ENCODE measurements around the gene JADE3.

JADE3 gene

DNA sequence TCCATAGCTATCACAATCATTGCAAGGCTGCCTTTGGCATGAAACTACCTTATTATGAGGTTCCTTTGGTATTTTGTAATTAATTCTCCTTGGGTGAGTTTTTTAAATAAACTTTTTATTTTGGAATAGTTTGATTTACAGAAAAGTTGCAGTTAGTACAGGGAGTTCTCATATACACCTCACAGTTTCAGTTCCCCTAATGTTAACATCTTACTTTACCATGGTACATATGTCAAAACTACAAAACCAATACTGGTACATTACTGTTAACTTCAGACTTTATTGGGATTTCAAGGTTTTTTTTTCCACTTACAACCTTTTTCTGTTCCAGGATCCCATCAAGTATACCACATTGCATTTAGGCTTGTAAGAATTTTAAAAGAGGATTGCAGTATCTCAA, 114.0 kb downstream of the JADE3 start:
- no peak for DNase-seq (ENCODE audit: low spot score)

- DNase-seq (ENCODE audit: low spot score) = peak; percentile 49
Measured at GRCh38 chrX:47030339-47030738, 118.1 kb downstream of the JADE3 start.

GRCh38 chrX:47047989-47048388, 135.8 kb downstream of the JADE3 start:
- DNase-seq (ENCODE audit: low spot score) = no peak

DNA sequence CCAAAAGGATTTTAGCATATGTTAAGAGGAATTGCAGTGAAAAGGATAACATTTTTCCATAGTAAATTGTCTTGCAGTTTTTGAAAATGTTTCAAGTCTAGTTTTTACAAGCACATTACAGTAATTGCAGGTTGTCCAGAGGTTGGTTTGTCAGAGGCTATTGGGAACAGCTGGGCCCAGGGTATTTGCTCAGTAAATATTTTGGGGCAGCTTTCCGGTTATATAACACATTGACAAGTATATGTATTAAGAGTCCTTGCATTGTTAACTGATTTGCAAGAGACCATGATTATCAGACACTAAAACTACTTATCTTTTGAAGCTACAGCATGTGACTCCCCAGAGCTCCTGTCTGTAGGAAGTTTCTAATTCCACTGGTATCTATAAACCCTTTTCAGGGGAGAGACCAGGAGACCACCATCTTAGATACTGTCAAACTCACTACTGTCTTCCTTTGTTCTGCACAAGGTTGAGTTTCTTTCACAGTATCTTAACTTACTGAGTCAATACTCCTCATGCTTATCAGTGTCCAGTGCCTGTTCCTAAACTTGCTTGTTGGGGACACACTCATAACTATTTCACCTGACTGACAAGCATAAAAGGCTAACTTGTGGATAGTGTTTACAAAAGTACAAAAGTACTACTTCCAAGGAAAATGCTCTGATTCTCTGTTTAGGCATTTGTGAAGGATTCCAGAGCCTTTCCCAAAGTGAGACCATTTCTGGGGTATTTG, 147.1 kb downstream of the JADE3 start:
- DNase-seq (ENCODE audit: low spot score) = no peak

- DNase-seq (ENCODE audit: low spot score) = no peak
Measured at GRCh38 chrX:47060708-47061107, 148.5 kb downstream of the JADE3 start.

DNA sequence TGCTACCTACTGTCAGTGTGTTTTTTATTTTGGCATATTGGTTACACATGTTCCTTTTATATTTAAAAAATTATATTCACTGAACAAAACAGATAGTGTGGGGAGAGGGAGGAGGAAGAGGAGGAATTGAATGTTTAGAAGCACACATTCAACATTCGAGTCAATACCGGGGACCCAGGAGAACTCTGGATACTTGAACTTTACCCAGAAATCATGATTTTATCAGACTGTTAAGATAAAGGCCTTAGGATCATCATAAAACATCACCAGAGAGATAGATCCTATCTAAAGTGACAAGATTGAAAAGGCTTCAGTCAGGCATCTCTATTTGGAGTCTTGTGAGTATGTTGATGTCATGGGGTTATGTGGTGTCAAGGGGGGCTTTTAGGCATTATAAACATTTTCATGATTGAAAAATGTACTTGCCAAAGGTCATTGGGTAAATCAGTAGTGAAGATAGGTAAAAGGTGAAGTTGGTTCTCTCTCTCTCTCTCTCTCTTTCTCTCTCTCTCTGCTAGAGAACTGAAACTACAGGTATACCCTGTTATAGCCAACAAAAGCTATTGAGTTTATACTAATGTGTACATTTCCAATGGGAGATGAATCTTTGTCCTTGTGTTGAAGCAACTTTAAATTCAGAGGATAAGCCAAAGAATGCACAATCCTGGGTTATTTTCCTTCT, 149.2 kb downstream of the JADE3 start:
- DNase-seq (ENCODE audit: low spot score) = no peak

GRCh38 chrX:47063179-47063578, 151.0 kb downstream of the JADE3 start:
- DNase-seq (ENCODE audit: low spot score) = no peak

DNA sequence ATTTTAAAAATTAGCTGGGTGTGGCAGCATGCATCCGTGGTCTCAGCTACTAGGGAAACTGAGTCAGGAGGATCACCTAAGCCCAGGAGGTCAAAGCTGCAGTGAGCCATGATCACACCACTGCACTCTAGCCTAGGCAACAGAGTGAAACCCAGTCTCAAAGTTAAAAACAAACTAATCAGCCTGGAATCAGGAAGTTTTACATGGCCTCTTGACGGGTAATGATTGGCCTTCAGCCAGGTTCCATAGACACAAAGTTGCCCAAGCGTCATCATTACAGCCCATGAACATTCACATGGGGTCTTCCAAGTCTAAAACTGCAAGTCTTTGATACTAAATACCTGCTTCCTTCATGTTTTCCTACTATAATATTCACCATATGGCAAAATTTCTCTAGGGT, 156.0 kb downstream of the JADE3 start:
- no peak for DNase-seq (ENCODE audit: low spot score)

DNA sequence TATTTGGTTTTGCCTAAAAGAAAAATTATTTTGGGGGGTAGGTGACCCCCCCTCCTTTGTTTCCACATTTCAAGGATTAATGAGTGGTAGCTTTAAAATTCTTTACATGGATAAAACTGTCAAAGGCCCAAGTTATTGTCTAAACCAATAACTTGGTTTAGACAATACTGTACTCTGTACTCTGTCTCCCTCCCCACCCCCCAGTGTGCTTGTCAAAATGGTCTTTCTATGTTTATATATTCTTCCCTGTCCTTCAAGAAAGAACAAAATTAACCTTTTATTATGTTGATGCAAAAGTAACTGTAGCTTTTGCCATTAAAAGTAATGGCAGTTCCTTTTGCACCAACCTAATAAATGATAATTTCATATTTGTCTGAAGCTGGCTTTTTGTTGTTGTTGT, 156.5 kb downstream of the JADE3 start:
- DNase-seq (ENCODE audit: low spot score) = no peak

DNA sequence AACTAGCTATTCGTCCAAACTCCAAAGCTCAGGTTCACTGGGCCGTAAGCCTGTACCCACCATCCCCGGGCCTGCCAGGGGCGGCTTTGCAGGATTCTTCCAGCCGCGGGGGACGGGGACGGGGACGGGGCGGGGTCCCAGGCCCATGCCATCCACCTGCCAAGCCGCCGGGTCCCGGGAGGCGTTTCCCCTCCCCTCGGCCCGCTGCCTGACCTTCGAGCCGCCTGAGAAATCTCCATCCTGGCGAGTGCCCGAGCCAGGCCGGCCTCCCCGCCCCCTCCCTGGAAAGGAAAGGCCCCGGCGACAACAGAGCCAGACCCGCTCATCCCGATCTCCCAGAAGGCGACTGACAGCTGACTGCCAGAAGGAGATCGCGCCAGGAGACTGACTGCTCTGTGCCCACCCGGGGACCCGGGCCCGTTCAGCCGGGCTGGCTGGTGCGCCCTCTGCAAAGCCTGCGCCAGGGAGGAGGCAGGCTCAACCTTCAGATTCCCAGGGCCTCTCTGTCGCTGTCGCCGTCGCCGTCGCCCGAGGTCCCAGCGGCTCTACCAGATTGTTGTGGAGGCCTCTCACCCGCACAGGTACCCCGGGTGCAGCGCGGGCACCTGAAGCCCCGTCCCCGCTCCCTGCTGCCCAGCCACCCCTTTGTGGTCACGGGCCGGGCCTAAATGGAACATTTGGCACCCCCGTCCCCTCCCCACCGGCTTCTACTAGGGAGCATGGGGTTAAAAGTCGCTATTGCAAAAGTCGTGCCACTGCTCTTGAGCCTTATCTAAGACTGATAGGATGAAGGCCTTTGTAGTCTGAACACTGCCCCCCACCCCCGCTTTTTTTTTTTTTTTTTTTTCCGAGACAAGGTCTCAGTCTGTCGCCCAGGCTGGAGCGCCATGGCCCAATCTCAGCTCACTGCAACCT, 166.2 kb downstream of the JADE3 start, which contains the start of gene RGN:
TSS of gene RGN (plus strand) at position 315 of the 915 bp plus-strand sequence. CDS start 2,702 bp downstream, outside the sequence.
- DNase-seq (ENCODE audit: low spot score) = no peak

- no peak for DNase-seq (ENCODE audit: low spot score)
Measured at GRCh38 chrX:47080215-47080914, 168.1 kb downstream of the JADE3 start.

DNA sequence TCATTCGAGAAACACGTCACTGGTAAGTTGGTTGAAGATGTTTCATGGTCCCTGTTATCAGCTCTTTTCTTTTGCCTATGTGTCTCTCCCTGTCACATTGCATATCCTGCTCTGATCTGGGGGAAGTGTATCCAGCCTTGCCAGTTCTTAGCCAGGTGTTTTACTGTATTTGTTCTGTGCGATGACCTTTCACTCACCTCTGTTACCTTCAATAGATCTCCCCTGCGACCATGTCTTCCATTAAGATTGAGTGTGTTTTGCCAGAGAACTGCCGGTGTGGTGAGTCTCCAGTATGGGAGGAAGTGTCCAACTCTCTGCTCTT, 168.7 kb downstream of the JADE3 start:
- no peak for DNase-seq (ENCODE audit: low spot score)

DNA sequence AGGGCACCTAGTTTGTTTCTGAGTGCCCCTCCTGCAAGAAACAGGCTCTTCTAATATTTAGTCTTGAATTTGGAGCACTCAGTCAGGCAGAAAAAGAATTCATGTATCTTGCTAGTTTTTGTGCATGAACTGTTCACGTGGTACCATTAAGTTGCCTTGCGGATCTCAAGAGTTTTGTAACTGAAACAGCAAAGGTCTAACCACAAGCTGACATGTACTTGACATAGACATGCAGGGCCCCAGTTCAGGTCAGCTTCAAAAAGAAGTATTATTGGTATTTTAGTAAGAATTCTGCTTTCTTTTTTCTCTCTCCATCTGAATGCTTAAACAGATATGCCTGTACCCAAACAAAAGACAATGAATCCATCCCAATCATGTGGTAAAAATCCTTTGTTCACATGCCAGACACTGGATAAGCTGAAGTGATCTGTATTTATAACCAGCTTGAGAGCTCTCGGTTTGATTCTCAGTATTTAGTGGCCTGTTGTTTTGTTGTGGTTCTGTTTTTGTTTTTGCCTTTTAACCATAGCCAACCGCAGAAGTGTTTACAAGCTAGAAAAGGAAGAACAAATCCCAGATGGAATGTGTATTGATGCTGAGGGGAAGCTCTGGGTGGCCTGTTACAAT, 179.0 kb downstream of the JADE3 start:
- DNase-seq (ENCODE audit: low spot score) = no peak

DNA sequence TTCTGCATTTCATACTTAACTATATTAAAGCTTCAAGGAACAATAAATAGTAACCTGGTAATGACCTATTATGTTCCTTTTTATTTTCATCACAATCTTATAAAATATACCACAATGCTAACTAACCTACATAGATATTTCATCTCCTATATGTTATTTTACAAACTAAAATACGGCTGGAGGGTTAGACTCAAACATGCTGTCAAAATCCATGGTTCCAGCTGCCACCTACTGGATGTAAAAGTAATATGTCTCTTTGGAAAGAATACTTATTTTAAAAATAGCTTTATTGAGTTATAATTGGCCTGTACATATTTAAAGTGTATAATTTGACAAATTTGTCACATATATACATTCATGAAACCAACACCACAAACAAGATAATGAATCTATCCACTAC, 181.0 kb downstream of the JADE3 start:
- DNase-seq (ENCODE audit: low spot score) = peak; percentile 3

DNA sequence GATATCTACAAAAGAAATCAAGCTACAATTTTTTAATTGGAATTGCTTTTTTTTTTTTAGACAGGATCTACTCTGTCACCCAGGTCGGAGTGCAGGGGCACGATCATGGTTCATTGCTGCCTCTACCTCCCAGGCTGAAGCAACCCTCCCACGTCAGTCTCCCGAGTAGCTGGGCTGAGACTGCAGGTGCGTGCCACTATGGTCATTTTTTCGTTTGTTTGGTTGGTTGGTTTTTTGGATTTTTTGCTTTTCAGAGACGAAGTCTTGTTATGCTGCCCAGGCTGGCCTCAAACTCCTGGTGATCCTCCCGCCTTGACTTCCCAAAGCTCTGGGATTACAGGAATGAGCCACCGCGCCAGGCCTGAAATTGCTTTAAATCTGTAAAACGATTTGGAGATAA, 181.6 kb downstream of the JADE3 start:
- DNase-seq (ENCODE audit: low spot score) = no peak

DNA sequence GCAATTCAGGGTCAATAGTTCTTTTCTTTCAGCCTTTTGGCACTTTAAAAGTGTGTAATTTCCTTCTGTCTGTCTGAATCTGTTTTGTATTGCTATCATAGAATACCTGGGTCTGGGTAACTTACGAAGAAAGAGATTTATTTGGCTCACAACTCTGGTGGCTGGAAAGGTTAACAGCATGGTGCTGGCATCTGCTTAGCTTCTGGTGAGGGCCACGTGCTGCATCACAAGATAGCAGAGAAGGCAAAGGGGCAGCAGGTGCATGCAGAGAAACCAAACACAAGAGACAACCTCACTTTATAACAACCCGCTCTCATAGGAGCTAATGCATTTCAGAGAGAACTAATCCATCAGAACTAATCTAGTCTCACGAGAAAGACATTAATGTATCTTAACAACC, 184.8 kb downstream of the JADE3 start:
- no peak for DNase-seq (ENCODE audit: low spot score)

- no peak for DNase-seq (ENCODE audit: low spot score)
Measured at GRCh38 chrX:47098338-47099094, 186.3 kb downstream of the JADE3 start.

DNA sequence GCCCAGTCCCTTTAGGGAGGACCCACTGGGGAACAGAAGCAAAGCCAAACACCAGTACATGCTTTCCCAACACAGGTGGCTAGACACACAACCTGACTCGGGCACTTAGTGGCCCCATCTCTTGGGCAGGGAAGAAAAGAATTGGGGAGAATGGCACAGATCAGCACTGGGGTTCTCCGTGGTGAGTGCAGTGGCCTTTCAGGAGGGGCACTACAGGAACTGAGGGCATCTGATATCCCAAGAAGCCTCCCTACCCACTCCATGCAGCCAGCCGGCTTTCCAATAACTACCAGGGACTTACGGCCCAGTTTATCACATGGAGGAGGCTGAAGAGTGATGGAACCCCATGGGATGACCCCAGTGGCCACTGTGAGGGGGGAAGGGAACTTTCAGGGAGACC, 189.0 kb downstream of the JADE3 start:
- no peak for DNase-seq (ENCODE audit: low spot score)

Data from hematopoietic multipotent progenitor cell treated with erythropoietin and hydrocortisone succinate and interleukin-3 and kit ligand, for 15 days (in vitro differentiated cells).